Measurements from ENCODE around the gene ETV6.
A peak's percentile ranks its signal among the peaks of the same experiment; 100 is the strongest.

Gene ETV6

DNA sequence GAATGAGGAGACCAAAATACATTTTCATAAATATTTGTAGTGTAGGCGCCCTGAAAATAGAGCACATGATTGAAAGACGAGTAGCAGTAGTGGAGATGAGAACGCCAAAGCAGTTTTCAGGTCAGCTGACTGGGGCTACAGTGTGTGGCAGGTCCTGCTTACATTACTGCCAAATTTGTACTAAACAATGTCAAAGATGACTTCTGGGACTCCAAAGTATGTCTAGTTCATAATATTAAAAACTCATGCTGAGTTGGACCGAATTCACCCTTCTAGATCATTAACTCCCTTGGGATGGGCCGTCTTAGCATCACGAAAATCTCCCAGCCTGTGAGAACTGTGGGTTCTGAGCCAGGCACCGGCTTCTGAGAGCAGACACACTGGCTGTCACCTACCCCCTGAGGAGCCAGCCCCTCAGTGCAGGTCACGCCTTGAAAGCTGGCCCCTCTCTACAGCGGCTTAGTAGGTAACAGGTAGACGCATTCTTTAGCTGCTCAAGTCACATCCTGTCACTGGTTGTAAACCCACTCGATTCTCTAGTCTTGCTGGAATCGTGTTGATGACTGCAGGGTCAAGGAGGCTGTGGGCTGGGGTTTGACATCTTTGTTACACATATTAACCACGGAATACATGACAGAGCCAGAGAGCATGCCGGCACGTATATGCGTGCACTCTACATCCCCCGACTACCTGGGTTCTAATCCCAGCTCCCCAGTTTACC lies 210.4 kb downstream of the ETV6 start:
- no peak for DNase-seq (ENCODE audit: low read depth)

DNA sequence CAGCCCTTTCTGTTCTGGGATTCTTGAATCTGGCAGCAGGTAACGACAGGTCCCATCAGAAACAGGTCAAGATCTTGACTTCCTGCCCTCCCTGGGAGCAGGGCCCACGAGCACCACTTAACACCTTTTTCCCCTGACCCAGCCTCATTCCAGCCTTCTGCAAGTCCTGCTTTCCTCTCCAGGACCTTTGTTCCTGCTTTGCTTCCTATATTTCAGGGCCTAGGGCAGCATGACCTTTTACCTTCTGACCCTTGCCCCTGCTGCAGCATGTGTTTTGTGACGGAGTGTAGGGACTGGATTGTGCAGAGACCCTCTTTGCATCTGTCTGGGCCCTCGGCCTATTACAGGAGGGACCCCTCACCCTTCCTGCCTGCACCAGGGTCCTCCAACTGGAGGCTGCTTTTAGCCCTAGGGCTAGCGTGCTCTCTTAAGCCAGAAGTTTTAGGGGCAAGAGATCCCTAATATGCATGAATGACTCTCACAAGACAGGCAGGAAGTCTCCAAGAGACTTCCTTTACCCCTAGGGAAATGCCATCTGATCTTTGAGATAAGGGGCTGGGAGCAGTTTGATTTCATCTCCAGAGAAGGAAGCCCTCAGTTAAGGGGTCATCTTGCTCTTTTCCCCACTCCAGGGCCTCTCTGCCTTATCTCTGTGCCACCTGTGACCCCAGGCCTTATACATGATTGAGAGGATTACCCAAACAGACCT lies 211.8 kb downstream of the ETV6 start:
- DNase-seq (ENCODE audit: low read depth), result no peak

DNA sequence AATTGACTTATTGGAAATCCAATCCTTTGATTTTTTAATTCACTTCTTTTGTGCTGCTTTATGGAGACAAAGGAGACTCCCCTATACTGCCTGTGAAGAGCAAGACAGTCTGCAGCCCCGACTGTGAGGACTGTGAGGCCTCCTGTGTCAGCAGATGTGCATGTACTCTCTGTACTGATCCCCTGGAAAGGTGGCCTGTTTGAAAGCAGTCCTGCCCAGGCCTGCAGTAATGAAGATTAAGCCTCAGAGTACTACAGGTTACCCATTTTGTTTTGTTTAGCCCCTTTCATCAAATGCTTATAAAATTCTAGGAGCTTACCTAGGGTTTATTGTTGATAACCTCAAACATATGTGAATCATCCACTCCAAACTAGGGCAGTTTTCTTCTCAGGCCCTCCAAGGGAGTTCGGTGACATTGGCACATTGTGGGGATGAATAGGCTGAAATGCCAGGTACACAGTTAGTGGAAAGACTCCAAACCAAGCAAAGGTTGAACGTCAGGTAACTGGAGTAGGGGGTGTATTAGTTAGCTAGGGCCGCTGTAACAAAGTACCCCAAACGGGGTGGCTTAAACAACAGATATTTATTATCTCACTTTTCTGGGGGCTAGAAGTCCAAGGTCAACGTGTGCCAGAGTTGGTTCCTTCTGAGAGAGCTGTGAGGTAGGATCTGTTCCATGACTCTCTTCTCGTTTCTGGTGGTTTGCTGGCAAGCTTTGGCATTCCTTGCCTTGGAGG lies 212.6 kb downstream of the ETV6 start:
- no peak for DNase-seq (ENCODE audit: low read depth)

DNA sequence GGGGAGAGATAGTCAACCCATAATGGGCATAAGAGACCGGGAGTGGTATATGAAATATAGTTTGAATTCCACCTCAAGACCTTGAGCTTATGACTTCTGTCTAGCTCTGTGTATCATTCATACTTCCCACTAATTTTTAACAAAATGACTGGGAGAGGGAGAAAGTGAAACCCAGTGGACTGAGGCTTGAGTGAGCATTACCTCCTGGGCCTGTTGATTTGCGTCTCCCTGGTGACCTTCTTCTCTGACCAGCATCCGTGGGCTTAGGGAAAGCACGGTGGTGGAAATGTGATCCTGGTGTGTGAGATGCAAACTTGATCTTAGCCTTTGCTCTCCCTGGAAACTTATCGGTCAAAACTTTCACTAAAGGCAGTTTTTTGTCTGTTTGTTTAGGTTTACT lies 213.3 kb downstream of the ETV6 start:
- peak; percentile 26 for DNase-seq (ENCODE audit: low read depth)

DNA sequence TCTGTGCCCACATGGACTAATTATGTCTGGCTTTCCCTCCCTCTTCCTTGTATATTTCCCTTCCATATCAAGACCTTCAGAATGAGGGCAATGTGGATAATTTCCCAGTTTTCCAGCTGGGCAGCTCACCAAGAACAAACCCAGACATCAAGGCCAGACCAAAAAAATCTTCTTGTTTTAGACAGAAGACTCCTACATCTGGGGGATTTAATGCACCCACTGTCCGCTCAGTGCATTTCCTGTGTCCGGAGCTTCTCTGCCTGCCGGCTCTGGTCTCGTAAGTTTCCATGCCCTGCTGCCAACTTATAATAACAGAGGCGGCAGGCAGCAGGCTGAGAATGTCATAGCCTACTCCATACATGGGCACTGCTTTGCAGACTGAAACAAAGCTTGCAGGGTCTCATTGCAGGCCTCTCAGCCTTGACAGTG lies 214.0 kb downstream of the ETV6 start:
- DNase-seq (ENCODE audit: low read depth), result no peak

- no peak for DNase-seq (ENCODE audit: low read depth)
Measured at GRCh38 chr12:11863988-11864387, 214.5 kb downstream of the ETV6 start.

DNA sequence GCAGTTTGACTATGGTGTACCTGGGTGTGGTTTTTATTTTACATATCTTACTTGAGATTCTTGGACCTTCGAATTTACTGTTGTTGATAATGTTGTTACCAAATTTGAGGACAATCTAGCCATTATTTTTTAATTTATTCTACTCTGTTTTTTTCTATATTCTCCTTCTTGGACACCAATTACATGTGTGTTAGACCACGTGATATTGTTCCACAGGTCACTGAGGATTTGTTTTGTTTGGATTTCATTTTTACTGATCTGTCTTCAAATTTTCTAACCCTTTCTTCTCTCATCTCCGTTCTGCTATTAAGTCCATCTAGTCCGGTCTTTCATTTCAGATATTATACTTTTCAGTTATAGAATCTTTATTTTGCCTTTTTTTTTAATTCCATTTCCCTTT lies 216.3 kb downstream of the ETV6 start:
- DNase-seq (ENCODE audit: low read depth), result no peak

GRCh38 chr12:11868027-11868426 lies 218.6 kb downstream of the ETV6 start:
- no peak for DNase-seq (ENCODE audit: low read depth)

- no peak for DNase-seq (ENCODE audit: low read depth)
Measured at GRCh38 chr12:11869406-11869805, 219.9 kb downstream of the ETV6 start.

- DNase-seq (ENCODE audit: low read depth), result no peak
Measured at GRCh38 chr12:11870041-11870451, 220.6 kb downstream of the ETV6 start.

DNA sequence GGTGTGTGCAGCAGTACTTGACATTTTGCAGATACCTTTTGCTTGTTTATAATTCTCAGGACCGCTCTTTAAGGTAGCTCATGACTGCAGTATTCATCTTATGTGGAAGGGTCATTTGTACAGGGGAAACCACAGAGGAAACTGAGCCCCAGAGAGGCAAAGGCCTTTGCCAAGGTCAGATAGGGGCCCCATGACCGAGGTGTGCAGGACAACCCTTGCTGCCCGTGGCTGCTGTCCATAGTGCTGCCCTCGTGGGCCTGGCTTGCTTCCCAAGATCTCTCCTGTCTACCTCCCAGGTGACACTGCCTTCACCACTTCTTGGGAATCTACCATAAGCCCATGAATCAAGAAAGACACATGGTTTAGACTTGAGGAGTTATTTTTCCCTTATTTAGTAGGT lies 222.6 kb downstream of the ETV6 start:
- DNase-seq (ENCODE audit: low read depth), result no peak

DNA sequence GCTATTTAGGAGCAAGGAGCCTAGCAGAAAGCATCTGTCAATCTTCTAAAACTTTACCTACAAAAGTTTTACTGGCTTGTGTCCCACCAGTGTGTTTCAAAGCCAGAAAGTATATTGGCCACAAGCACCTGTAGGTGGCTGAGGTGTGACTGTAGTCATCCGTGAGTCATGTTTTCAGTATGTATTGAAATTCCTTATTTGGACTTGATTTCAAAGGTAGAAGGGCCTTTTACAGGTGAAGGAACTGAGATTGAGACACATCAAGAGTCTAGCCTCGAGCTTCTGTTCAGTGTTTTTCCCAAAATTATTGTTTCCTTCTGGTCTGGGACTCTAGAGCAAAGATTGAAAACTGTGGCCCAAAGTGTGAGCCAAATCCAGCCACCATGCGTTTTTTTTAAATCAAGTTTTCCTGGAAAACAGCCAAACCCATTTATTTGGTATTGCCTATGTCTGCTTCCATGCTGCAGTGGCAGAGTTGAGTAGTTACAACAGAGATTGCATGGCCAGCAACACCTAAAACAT lies 226.0 kb downstream of the ETV6 start:
- DNase-seq (ENCODE audit: low read depth), result no peak

DNA sequence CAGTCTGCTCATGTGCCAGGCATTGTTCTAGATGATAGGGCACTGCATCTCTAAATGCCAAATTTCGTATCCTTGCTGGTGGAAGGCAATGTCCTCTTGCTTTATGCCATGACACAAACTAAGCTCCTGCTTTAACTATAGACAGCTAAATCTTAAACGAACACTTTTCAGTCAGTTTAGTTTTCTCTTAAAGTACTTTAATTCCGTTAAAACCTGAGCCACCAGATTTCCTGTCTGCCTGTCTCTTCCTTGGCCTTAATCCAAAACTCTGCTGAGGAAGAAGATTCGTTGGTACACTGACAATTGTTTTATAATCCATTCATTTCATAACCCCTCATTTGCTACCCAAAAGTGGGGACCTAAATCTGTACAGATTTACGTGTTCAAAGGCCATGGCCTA lies 226.8 kb downstream of the ETV6 start:
- no peak for DNase-seq (ENCODE audit: low read depth)

- DNase-seq (ENCODE audit: low read depth), result no peak
Measured at GRCh38 chr12:11877102-11877826, 227.8 kb downstream of the ETV6 start.

DNA sequence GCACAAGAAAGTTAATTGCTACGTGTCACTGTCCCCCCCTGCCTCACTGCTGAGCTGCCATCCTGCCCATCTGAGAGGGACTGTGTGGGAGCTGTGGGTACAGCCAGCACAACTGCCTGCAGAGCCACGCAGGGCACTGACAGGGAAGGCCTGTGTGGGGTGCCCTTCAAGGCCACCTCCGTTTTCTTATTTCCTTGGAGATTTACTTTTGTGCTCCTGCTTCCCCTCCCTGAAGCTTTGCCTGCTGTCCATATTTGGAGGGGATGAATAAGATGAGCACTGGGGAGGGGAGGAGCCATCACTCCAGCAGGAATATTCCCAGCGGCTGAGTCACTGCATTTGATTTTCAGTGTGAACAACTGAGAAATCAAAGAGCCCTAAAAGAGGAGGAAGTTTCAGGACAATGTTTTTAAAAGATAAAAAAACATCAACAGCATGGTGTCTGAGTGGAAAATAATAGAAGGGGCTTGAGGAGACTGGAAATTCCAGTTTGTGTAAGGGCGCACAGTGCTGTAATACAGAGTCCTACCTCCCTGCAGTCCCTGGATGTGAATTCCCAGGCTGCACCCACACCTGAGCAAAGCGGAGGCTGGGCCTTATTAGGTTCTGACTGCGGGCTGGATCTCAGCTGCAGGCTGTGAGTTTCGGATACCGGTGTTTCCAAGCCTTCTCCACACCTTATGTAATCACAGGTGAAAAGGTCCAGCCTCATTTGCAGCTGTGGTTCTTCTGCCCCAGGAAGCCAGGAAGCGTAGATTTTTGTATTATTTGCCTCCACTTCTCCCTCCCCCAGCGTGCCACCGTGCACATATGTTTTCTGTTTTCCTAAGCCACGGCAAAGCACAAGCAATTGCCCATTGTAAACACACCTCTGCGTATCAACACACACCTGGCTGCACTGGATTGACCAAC lies 228.7 kb downstream of the ETV6 start:
- DNase-seq (ENCODE audit: low read depth), result peak; percentile 49

DNA sequence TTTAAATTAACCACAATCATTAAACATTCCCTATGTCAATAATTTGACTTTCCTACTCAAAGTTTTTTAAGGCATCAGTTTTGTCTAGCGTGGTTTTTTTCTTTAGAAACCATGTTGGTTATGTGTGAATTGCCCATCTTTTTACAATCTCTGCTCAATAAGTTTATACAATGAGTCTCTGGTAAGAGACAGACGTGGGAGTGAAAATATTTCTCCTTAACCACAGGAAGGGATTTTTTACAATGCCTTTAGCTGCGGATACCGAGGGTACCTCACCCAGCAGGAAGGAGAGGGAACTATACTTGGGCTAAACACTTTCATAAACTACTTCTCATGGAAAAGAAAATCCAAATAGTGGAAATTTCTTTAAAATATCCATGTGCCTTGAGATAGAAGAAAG lies 229.8 kb downstream of the ETV6 start:
- DNase-seq (ENCODE audit: low read depth), result peak; percentile 47

DNA sequence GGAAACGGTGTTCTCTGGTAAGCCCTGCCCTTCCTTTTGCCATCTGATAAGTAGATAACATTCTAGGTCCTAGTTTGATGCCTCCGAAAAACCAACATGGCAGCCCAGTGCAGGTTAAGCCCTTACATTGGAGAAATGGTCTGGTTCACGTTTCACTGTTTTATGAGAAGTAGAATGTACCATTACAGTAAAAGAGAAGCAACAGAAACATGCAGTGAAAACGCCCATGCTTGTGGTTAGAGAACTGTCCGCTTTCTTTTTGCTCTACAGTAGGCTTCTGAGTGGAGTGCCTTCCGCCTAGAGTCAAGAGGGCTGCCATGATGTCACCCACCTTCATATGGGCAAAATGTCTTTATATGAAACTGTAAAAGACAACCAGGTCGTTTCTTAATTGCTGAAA lies 230.9 kb downstream of the ETV6 start:
- DNase-seq (ENCODE audit: low read depth), result no peak

- no peak for DNase-seq (ENCODE audit: low read depth)
Measured at GRCh38 chr12:11881835-11882234, 232.4 kb downstream of the ETV6 start.

DNA sequence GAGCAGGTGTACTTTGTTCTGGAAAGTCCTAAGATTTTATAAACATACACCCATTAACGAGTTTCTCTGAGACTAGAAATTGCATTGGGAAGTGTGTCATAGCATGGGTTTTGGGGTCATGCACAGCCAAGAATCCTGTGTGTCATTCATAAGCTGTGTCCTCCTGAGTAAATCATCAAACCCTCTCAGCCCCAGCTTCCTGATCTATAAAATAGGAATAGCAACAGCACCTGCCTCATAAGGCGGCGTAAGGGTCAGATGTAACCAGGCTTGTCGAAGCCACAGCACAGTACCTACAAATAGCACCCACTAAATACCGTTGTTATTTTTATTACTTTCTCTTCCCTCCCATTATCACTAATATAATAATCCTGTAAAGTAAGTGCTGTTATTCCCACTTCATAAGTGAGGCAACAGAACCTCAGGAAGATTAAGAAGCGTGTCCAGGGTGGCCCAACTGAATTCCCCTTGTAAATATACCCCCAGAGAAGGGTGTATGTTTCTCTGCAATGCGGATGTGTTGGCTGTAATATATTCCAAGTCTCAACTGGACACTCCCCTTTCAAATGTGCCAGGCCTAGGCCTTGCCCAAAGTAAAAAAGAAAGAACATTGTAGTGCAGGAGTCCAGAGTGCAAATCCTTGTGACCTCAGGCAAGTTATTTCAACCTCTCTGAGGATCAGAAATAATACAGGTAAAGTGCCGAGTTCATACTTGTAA lies 233.0 kb downstream of the ETV6 start:
- DNase-seq (ENCODE audit: low read depth), result no peak

- no peak for DNase-seq (ENCODE audit: low read depth)
Measured at GRCh38 chr12:11884116-11884515, 234.6 kb downstream of the ETV6 start.
